Astrocyte (in vitro differentiated cells and primary cell): ENCODE measurements around the gene RAB27B. TPM values are rescaled to one million over a fixed set of nuclear protein-coding genes. Genes with fewer than 3 reads are reported as not detected.

Source experiments
- DNase-seq: peaks from one replicate; pipeline ENCODE4 v3.0.0-alpha.2; 2010; ENCODE audit warnings: low read depth
- FAIRE-seq: peaks from 2 replicates; lab custom pipeline; 2011; peaks lifted over from hg19 to GRCh38; lab: Jason Lieb, UNC
- H2AFZ ChIP-seq: 2 replicates; pipeline ENCODE4 v1.6.0; 2012; ENCODE audit warnings: low read depth, low read length, inconsistent platforms
- H3K27ac ChIP-seq: 2 replicates; pipeline ENCODE4 v1.5.1; 2011; ENCODE audit warnings: low read depth, low read length, inconsistent platforms
- H3K27me3 ChIP-seq: 2 replicates; pipeline ENCODE4 v1.6.0; 2011; ENCODE audit warnings: low read length, inconsistent platforms; ENCODE audit not compliant: insufficient read depth
- H3K36me3 ChIP-seq: 2 replicates; pipeline ENCODE4 v1.5.1; 2011; ENCODE audit warnings: low read length, inconsistent platforms; ENCODE audit not compliant: insufficient read depth
- H3K4me1 ChIP-seq: 2 replicates; pipeline ENCODE4 v1.5.1; 2011; ENCODE audit warnings: low read length, inconsistent platforms; ENCODE audit not compliant: insufficient read depth
- H3K4me2 ChIP-seq: 2 replicates; pipeline ENCODE4 v1.6.0; 2012; ENCODE audit warnings: low read length, inconsistent platforms
- H3K4me3 ChIP-seq: 2 replicates; pipeline ENCODE4 v1.5.1; 2011; ENCODE audit warnings: low read depth, mild to moderate bottlenecking, low read length, inconsistent platforms; ENCODE audit not compliant: insufficient read depth
- H3K79me2 ChIP-seq: 2 replicates; pipeline ENCODE4 v1.6.0; 2012; ENCODE audit warnings: mild to moderate bottlenecking, low read length, inconsistent platforms; ENCODE audit not compliant: insufficient read depth
- H3K9ac ChIP-seq: 2 replicates; pipeline ENCODE4 v1.6.0; 2012; ENCODE audit warnings: mild to moderate bottlenecking, low read length, inconsistent platforms
- H3K9me3 ChIP-seq: 2 replicates; pipeline ENCODE4 v1.5.1; 2012; ENCODE audit warnings: low read depth, mild to moderate bottlenecking, low read length, inconsistent platforms; ENCODE audit not compliant: insufficient read depth
- H4K20me1 ChIP-seq: 2 replicates; pipeline ENCODE4 v1.6.0; 2012; ENCODE audit warnings: low read length, inconsistent platforms; ENCODE audit not compliant: insufficient read depth
- H3K27ac Mint-ChIP-seq: one replicate; pipeline ENCODE4 v1.8.0; 2021; ENCODE audit warnings: mild to moderate bottlenecking, mixed read lengths; ENCODE audit not compliant: unreplicated experiment
- H3K27me3 Mint-ChIP-seq: one replicate; pipeline ENCODE4 v1.8.0; 2021; ENCODE audit warnings: low read depth, mixed read lengths; ENCODE audit not compliant: unreplicated experiment
- H3K36me3 Mint-ChIP-seq: one replicate; pipeline ENCODE4 v1.8.0; 2021; ENCODE audit warnings: low read depth, mixed read lengths; ENCODE audit not compliant: unreplicated experiment
- H3K4me1 Mint-ChIP-seq: one replicate; pipeline ENCODE4 v1.8.0; 2021; ENCODE audit warnings: low read depth, mixed read lengths; ENCODE audit not compliant: unreplicated experiment
- H3K4me3 Mint-ChIP-seq: one replicate; pipeline ENCODE4 v1.8.0; 2021; ENCODE audit warnings: mild to moderate bottlenecking, moderate library complexity, mixed read lengths; ENCODE audit not compliant: unreplicated experiment
- H3K9me3 Mint-ChIP-seq: one replicate; pipeline ENCODE4 v1.8.0; 2021; ENCODE audit warnings: mild to moderate bottlenecking, mixed read lengths; ENCODE audit not compliant: unreplicated experiment
- EZH2 ChIP-seq: IDR thresholded peaks from 2 replicates; pipeline ENCODE4 v1.6.1; 2012; ENCODE audit warnings: mild to moderate bottlenecking, low read length, inconsistent platforms; ENCODE audit not compliant: insufficient read depth
- total RNA-seq: library from RNA; stranded (reverse); gene quantifications from 2 replicates; pipeline ENCODE4 v1.2.1, GENCODE V29; 2021
- TF ChIP-seq, protein P1 (sequence below): IDR thresholded peaks from 2 replicates; pipeline ENCODE4 v1.5.1; 2011; ENCODE audit warnings: low read depth, mild to moderate bottlenecking, inconsistent platforms, low read length, moderate library complexity; ENCODE audit not compliant: insufficient read depth

RAB27B gene
- total RNA-seq, 1 donor from 2014 or later: 0.91 TPM

DNA sequence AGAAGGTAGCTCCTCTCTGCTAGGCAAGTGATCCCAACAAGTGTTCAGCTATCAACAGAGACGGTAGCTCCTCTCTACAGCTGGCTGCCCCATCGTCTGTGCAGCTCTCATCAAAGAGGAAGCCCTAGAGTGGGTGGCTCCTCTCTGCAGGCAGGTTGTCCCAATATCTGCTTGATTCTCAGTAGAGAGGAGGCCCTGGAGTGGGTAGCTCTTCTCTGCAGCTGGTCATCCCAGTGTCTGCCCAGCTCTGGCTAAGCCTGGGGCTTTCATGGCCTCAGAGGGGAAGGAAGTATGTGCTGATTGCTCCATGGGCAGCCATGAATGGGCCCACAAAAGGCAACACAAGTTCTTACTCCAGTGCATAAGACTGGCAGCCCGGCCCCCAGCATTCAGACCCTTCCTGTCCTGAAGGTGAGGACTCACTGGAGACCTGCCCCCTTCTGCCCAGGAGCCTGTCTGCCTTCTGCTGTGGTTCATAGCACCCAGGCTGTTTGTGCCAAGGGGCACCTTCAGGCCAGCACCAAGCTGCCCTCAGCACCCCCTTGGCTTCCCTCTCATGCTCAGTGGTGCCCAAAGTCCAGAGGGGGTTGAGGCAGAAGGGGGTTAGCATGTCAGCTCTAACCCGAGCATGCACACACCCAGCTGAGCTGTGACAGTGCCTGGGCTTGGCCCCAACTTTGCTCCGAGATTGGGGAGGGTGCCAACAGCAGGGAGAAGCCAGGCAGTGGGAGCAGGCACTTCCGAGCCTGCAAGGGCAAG, 82.1 kb downstream of the RAB27B start:
- no peak for TF ChIP-seq EZH2
- TF ChIP-seq, protein P1, sequence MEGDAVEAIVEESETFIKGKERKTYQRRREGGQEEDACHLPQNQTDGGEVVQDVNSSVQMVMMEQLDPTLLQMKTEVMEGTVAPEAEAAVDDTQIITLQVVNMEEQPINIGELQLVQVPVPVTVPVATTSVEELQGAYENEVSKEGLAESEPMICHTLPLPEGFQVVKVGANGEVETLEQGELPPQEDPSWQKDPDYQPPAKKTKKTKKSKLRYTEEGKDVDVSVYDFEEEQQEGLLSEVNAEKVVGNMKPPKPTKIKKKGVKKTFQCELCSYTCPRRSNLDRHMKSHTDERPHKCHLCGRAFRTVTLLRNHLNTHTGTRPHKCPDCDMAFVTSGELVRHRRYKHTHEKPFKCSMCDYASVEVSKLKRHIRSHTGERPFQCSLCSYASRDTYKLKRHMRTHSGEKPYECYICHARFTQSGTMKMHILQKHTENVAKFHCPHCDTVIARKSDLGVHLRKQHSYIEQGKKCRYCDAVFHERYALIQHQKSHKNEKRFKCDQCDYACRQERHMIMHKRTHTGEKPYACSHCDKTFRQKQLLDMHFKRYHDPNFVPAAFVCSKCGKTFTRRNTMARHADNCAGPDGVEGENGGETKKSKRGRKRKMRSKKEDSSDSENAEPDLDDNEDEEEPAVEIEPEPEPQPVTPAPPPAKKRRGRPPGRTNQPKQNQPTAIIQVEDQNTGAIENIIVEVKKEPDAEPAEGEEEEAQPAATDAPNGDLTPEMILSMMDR: no peak
- no peaks in the 10 kb centered on the region for H3K36me3 ChIP-seq
- H3K9me3 ChIP-seq: no peaks in the 10 kb centered on the region
- no peaks in the 10 kb centered on the region for H3K4me1 ChIP-seq
- no peaks in the 10 kb centered on the region for H4K20me1 ChIP-seq
- H3K79me2 ChIP-seq: no peaks in the 10 kb centered on the region
- peaks cover 3% of the 10 kb centered on the region for H3K4me1 Mint-ChIP-seq
- H3K27me3 Mint-ChIP-seq: no peaks in the 10 kb centered on the region
- H3K27ac Mint-ChIP-seq: no peak overlapping the region
- H3K9me3 Mint-ChIP-seq: no peaks in the 10 kb centered on the region
- FAIRE-seq: no peak
- no peak overlapping the region for H3K27ac ChIP-seq
- no peak for DNase-seq
- H3K4me3 ChIP-seq: no peak overlapping the region
- no peak overlapping the region for H3K9ac ChIP-seq
- peaks cover 1% of the 10 kb centered on the region for H3K36me3 Mint-ChIP-seq
- H3K4me2 ChIP-seq: no peak overlapping the region
- no peak overlapping the region for H3K4me3 Mint-ChIP-seq
- no peaks in the 10 kb centered on the region for H3K27me3 ChIP-seq
- H2AFZ ChIP-seq: no peak overlapping the region

DNA sequence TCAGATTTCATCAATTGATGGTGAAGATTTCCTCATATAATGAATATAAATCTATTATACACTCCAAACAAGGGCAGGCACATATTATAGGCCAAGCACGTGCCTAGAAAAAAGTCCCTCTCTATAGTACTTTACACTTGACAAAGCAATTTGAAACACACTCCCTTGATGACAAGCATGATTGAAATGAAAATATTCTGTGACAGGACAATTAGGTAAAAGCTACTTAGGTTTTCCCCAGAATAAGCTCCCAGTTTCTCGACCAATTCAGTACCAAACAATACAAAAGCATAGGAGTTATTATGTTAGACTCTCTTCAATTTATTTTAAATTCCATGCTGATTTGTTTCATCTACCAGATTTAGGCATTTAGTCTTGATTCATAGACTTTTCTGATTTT, 83.3 kb downstream of the RAB27B start:
- no peaks in the 10 kb centered on the region for H4K20me1 ChIP-seq
- H2AFZ ChIP-seq: no peak overlapping the region
- H3K9ac ChIP-seq: no peak overlapping the region
- Mint-ChIP-seq H3K9me3 (no peaks in the 10 kb centered on the region), H3K4me1 (peaks cover 3% of the 10 kb centered on the region), H3K36me3 (peaks cover 1% of the 10 kb centered on the region), H3K27me3 (no peaks in the 10 kb centered on the region), H3K27ac (no peak overlapping the region), H3K4me3 (no peak overlapping the region)
- DNase-seq (no peak), FAIRE-seq (no peak)
- no peaks in the 10 kb centered on the region for H3K36me3 ChIP-seq
- no peaks in the 10 kb centered on the region for H3K4me1 ChIP-seq
- H3K4me3 ChIP-seq: no peak overlapping the region
- no peaks in the 10 kb centered on the region for H3K27me3 ChIP-seq
- no peaks in the 10 kb centered on the region for H3K9me3 ChIP-seq
- no peaks in the 10 kb centered on the region for H3K79me2 ChIP-seq
- no peak overlapping the region for H3K27ac ChIP-seq
- H3K4me2 ChIP-seq: no peak overlapping the region
- TF ChIP-seq, protein P1: no peak
- TF ChIP-seq EZH2: no peak

DNA sequence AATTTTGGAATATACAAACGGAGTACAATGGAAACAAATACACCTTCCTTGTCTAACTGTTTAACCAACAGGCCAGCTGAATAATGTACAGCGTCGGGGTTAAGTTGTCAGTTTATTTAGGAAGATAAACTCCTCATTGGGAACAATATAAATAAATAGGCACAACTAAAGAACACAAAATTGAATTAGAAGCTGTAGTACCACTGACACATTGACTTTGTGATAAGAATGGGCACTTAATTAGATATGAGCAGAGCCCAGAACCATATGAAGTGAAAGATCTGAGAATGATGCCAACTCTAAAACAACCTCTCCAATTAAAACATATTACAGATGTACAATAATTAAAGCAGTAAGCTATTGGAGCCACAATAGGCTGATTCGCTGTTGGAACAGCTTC, 86.5 kb downstream of the RAB27B start:
- H3K9me3 Mint-ChIP-seq: no peaks in the 10 kb centered on the region
- no peaks in the 10 kb centered on the region for H3K4me1 ChIP-seq
- FAIRE-seq (no peak), DNase-seq (no peak)
- no peaks in the 10 kb centered on the region for H3K27me3 ChIP-seq
- TF ChIP-seq, protein P1: no peak
- no peak for TF ChIP-seq EZH2
- H3K36me3 ChIP-seq: no peaks in the 10 kb centered on the region
- H3K79me2 ChIP-seq: no peaks in the 10 kb centered on the region
- H3K36me3 Mint-ChIP-seq: no peaks in the 10 kb centered on the region
- no peaks in the 10 kb centered on the region for H3K4me1 Mint-ChIP-seq
- H3K27me3 Mint-ChIP-seq: no peaks in the 10 kb centered on the region
- no peak overlapping the region for H3K27ac Mint-ChIP-seq
- no peaks in the 10 kb centered on the region for H4K20me1 ChIP-seq
- no peak overlapping the region for H3K9ac ChIP-seq
- no peak overlapping the region for H2AFZ ChIP-seq
- no peak overlapping the region for H3K4me3 ChIP-seq
- H3K4me3 Mint-ChIP-seq: no peak overlapping the region
- H3K9me3 ChIP-seq: no peaks in the 10 kb centered on the region
- no peak overlapping the region for H3K4me2 ChIP-seq
- no peak overlapping the region for H3K27ac ChIP-seq
